Measurements from ENCODE around the gene UBAC2. TPM values are rescaled to one million over a fixed set of nuclear protein-coding genes. Genes with fewer than 3 reads are reported as not detected.

Gene UBAC2
- total and polyA plus RNA-seq, 2 experiments from 2014 or later = 71.2 to 130 TPM

DNA sequence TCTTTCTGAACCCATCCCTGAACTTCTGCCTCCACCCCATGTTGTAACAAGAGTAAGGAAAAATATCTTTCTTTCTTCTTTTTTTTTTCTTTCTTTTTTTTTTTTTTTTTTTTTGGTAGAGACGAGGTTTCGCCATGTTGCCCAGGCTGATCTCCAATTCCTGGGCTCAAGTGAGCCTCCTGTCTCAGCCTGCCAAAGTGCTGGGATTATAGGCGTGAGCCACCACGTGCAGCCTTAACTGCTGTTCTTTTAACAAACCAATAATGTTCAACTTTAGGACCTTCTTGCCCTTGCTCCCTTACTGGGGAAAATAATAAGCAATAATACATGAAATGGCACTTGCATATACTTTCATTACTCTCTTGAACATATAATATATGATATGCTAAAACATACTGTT is 86.9 kb downstream of the UBAC2 start:
- Histone ChIP-seq H3K27ac (no peak overlapping the region), H3K4me3 (no peak overlapping the region), H3K27me3 (no peaks in the 10 kb centered on the region), H3K4me1 (ENCODE audit: low read depth) (peaks cover 39% of the 10 kb centered on the region), H3K36me3 (no peaks in the 10 kb centered on the region), H3K9me3 (ENCODE audit: low read depth) (no peaks in the 10 kb centered on the region)
- no peak for TF ChIP-seq CTCF (IDR thresholded peaks at IDR 0.05; ENCODE audit: low read depth, low read length)
- no peak for DNase-seq (ENCODE audit: low read depth in 1 of 2, low spot score in 1 of 2)

DNA sequence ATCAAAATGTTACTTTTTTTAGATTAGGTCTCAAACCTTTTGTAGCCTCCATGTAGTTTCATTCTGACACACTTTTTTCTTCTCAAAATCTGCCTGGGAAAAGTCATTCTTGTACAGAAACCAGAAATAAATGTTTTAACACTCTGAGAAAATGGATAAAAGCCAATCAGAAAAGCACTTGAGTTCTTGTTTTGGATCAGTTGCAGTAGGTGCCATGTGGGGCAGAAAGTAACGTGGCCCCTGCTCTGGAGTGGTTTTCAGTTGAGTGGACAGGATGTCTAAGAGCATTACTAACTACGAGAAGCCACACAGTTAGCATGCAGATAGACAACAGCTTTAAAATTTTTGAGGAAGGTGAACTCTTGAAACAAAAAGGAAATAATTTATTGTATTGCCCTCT is 87.4 kb downstream of the UBAC2 start:
- no peak overlapping the region for H3K27ac ChIP-seq
- peaks cover 39% of the 10 kb centered on the region for H3K4me1 ChIP-seq (ENCODE audit: low read depth)
- H3K27me3 ChIP-seq = no peaks in the 10 kb centered on the region
- TF ChIP-seq CTCF (IDR thresholded peaks at IDR 0.05; ENCODE audit: low read depth, low read length) = no peak
- no peaks in the 10 kb centered on the region for H3K36me3 ChIP-seq
- no peak for DNase-seq (ENCODE audit: low read depth in 1 of 2, low spot score in 1 of 2)
- H3K9me3 ChIP-seq (ENCODE audit: low read depth) = no peaks in the 10 kb centered on the region
- H3K4me3 ChIP-seq = no peak overlapping the region

- H3K4me3 ChIP-seq = no peak overlapping the region
- TF ChIP-seq CTCF (IDR thresholded peaks at IDR 0.05; ENCODE audit: low read depth, low read length) = no peak
- H3K4me1 ChIP-seq (ENCODE audit: low read depth) = peaks cover 39% of the 10 kb centered on the region
- no peaks in the 10 kb centered on the region for H3K9me3 ChIP-seq (ENCODE audit: low read depth)
- no peaks in the 10 kb centered on the region for H3K36me3 ChIP-seq
- no peak for DNase-seq (ENCODE audit: low read depth in 1 of 2, low spot score in 1 of 2)
- no peak overlapping the region for H3K27ac ChIP-seq
- no peaks in the 10 kb centered on the region for H3K27me3 ChIP-seq
Observed at GRCh38 chr13:99289271-99289670, 88.6 kb downstream of the UBAC2 start.

GRCh38 chr13:99289674-99290337 is 89.2 kb downstream of the UBAC2 start:
- Histone ChIP-seq H3K27me3 (no peaks in the 10 kb centered on the region), H3K4me1 (ENCODE audit: low read depth) (peaks cover 38% of the 10 kb centered on the region), H3K9me3 (ENCODE audit: low read depth) (no peaks in the 10 kb centered on the region), H3K27ac (no peak overlapping the region), H3K36me3 (peaks cover 2% of the 10 kb centered on the region), H3K4me3 (no peak overlapping the region)
- no peak for TF ChIP-seq CTCF (IDR thresholded peaks at IDR 0.05; ENCODE audit: low read depth, low read length)
- no peak for DNase-seq (ENCODE audit: low read depth in 1 of 2, low spot score in 1 of 2)

- Histone ChIP-seq H3K9me3 (ENCODE audit: low read depth) (no peaks in the 10 kb centered on the region), H3K4me1 (ENCODE audit: low read depth) (peaks cover 29% of the 10 kb centered on the region), H3K27me3 (no peaks in the 10 kb centered on the region), H3K36me3 (peaks cover 11% of the 10 kb centered on the region), H3K4me3 (no peak overlapping the region), H3K27ac (no peak overlapping the region)
- TF ChIP-seq CTCF (IDR thresholded peaks at IDR 0.05; ENCODE audit: low read depth, low read length) = no peak
- no peak for DNase-seq (ENCODE audit: low read depth in 1 of 2, low spot score in 1 of 2)
Observed at GRCh38 chr13:99290894-99291293, 90.2 kb downstream of the UBAC2 start.
